ENCODE results near the gene FKBP4. TPM values are rescaled to one million over a fixed set of nuclear protein-coding genes. Genes with fewer than 3 reads are reported as not detected.
A peak's percentile ranks its signal among the peaks of the same experiment; 100 is the strongest.

The FKBP4 gene
- total and polyA plus RNA-seq, 2 of the 13 experiments (the other 11 are each of a cell fraction or from before 2014, with no cell fraction given) = 25.7 to 66.1 TPM

- TF ChIP-seq ZHX2 (IDR thresholded peaks at IDR 0.05; ENCODE audit: low read depth) = no peak
- TF ChIP-seq ZHX2 (CRISPR knock-in tag; IDR thresholded peaks at IDR 0.05; ENCODE audit: borderline replicate concordance) = peak; percentile 100
- TF ChIP-seq ZNF691 (CRISPR knock-in tag; IDR thresholded peaks at IDR 0.05; ENCODE audit: borderline replicate concordance, low read depth) = peak; percentile 99
- no peak for TF ChIP-seq POLR2G (IDR thresholded peaks at IDR 0.05; ENCODE audit: low read depth, low read length)
- peak; percentile 100 for TF ChIP-seq KLF12 (CRISPR knock-in tag; IDR thresholded peaks at IDR 0.05; ENCODE audit: borderline replicate concordance)
- no peak for TF ChIP-seq NFRKB (IDR thresholded peaks at IDR 0.05)
- TF ChIP-seq CCDC6 (CRISPR knock-in tag; IDR thresholded peaks at IDR 0.05) = peak; percentile 100
- TF ChIP-seq CBX2 (IDR thresholded peaks at IDR 0.05; ENCODE audit: low read depth, low read length) = no peak
- TF ChIP-seq CBX2 (CRISPR knock-in tag; IDR thresholded peaks at IDR 0.05; ENCODE audit: low read depth) = peak; percentile 99; the same call in 1 of the 2 replicates
- no peak for TF ChIP-seq SMARCE1 (IDR thresholded peaks at IDR 0.05; ENCODE audit: borderline replicate concordance)
- peak; percentile 97 for TF ChIP-seq ELF3 (CRISPR knock-in tag; IDR thresholded peaks at IDR 0.05)
- peak; percentile 95 for TF ChIP-seq YEATS2 (CRISPR knock-in tag; IDR thresholded peaks at IDR 0.05; ENCODE audit: borderline replicate concordance)
- TF ChIP-seq ETV6 (CRISPR knock-in tag; conservative IDR thresholded peaks at IDR 0.05) = peak; percentile 100
- peak; percentile 100 for TF ChIP-seq MIER2 (CRISPR knock-in tag; IDR thresholded peaks at IDR 0.05)
- TF ChIP-seq MED13 (CRISPR knock-in tag; IDR thresholded peaks at IDR 0.05) = peak; percentile 99
- peak; percentile 99 for TF ChIP-seq STAT5B (CRISPR knock-in tag; IDR thresholded peaks at IDR 0.05)
- TF ChIP-seq GMEB2 (CRISPR knock-in tag; IDR thresholded peaks at IDR 0.05; ENCODE audit: low read depth) = 0 out of 2 replicates have a peak, but pooled peaks have one; percentile 58
- TF ChIP-seq KDM1A (CRISPR knock-in tag; IDR thresholded peaks at IDR 0.05) = peak; percentile 85
- peak; percentile 74; the same call in 1 of the 2 replicates for TF ChIP-seq DMAP1 (CRISPR knock-in tag; IDR thresholded peaks at IDR 0.05)
- TF ChIP-seq HHEX (CRISPR knock-in tag; IDR thresholded peaks at IDR 0.05) = peak; percentile 81
- TF ChIP-seq ZNF652 (CRISPR knock-in tag; IDR thresholded peaks at IDR 0.05; ENCODE audit: borderline replicate concordance, low read depth) = peak; percentile 77; the same call in 1 of the 2 replicates
- peak; percentile 99 for TF ChIP-seq ETS1 (CRISPR knock-in tag; IDR thresholded peaks at IDR 0.05)
- TF ChIP-seq MAFG (CRISPR knock-in tag; IDR thresholded peaks at IDR 0.05) = peak; percentile 87
Measured at GRCh38 chr12:2752676-2753371, 41.9 kb upstream of the FKBP4 start (continued).

Measured in HepG2 (cell line).